Lung microvascular endothelial cell (primary cell): ENCODE measurements around the gene SLC37A2. TPM values are rescaled to one million over a fixed set of nuclear protein-coding genes. Genes with fewer than 3 reads are reported as not detected.
"Not testable (repeated sequence)": the region's sequence is repeated elsewhere in the genome, so short reads cannot be mapped to it uniquely, and the experiment has no call there.

Experiments used
- DNase-seq, 2 donors: peaks; one replicate each; pipeline versions ENCODE4 v3.0.0 to v3.0.0-alpha.2; 2010; ENCODE audit warnings: low read depth in 2 of 2
- total RNA-seq: library from RNA; depleted of rRNA; stranded (reverse); fragments of >200 nt; gene quantifications from 2 replicates; pipeline ENCODE4 v1.2.1, GENCODE V29; 2014

SLC37A2 gene
- total RNA-seq, 1 donor from 2014 or later: 0.20 TPM

GRCh38 chr11:125083312-125084056 lies 20.4 kb downstream of the SLC37A2 start:
- no peak for DNase-seq

- no peak for DNase-seq
Observed at GRCh38 chr11:125084057-125084416, 20.9 kb downstream of the SLC37A2 start.

- no peak for DNase-seq
Observed at GRCh38 chr11:125084761-125085231, 21.7 kb downstream of the SLC37A2 start.

GRCh38 chr11:125085301-125086081 lies 22.4 kb downstream of the SLC37A2 start:
- no peak for DNase-seq

DNA sequence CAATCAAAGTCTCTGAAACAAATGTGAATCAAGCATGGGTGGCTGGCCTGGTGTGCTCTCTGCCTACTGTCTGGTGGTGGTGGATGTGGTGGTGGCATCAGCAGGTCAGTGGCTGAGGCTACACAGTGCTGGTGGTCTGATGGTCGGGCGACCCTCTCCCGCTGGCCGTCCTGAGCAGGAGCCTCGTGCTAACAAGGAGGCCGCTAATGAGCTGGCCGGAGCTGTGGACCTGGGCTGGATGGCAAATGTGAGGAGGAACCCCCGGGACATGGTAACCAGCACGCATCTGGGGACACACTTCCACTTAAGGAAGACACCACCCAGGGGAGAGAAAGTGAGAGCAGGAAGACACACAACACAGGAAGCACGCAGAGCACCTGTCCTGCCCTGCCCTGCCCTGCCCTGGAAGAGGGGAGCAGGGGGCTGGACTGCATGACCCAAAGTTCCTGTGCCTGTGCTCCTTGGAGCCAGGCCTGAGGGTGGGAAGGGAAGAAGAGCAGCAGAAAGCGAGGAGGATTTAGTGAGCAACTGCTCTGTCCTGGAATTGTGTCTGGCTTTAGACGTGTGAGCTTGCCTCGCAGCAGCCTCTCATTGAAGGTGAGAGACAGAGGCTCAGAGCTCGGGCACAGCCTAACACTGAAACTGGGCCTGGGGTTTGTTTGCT lies 23.7 kb downstream of the SLC37A2 start:
- DNase-seq: no peak

DNA sequence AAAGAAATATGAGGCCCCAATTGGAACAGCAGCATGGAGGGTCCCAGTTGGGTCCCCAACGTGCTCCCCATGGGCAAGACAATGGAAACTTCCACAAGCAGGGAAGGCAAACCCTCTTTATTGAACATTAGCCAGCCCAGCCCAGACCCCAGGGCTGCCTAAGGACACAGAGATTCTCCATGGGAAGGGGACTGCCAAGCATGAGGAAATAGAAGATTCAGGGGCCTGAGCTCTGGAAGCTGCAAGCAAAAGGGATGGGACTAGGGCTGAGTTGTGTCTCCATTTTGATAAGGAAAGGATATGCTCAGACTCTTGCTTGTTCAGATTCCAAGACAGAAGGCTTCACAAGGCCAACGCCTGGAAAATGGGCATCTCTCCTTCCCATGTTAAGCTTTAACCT lies 25.0 kb downstream of the SLC37A2 start:
- no peak for DNase-seq

GRCh38 chr11:125088576-125089455 lies 25.7 kb downstream of the SLC37A2 start:
- DNase-seq: no peak

GRCh38 chr11:125089481-125089880 lies 26.4 kb downstream of the SLC37A2 start:
- not testable (repeated sequence) for DNase-seq

GRCh38 chr11:125090151-125090550 lies 27.0 kb downstream of the SLC37A2 start:
- not testable (repeated sequence) for DNase-seq

DNA sequence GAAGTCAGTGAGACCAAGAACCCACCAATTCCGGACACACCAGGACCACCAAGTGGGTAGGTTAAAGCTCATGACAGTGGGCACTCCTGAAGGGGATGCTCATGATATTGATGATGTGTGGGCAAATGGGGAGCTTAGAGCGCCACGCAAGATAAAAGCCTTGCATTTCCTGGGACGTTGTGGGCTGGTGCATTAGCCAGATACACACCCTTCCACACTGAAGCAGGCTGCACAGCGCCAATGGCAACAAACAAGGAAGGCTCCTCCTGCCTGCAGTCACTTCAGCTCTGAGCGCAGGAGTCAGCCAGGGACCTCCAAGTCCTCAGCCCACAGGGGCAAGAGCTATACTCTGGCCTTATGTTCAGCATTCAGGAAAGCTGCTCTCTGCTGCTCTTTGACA lies 27.7 kb downstream of the SLC37A2 start:
- no peak for DNase-seq

GRCh38 chr11:125091247-125091876 lies 28.3 kb downstream of the SLC37A2 start:
- DNase-seq: peak; percentile 72 to 77

DNA sequence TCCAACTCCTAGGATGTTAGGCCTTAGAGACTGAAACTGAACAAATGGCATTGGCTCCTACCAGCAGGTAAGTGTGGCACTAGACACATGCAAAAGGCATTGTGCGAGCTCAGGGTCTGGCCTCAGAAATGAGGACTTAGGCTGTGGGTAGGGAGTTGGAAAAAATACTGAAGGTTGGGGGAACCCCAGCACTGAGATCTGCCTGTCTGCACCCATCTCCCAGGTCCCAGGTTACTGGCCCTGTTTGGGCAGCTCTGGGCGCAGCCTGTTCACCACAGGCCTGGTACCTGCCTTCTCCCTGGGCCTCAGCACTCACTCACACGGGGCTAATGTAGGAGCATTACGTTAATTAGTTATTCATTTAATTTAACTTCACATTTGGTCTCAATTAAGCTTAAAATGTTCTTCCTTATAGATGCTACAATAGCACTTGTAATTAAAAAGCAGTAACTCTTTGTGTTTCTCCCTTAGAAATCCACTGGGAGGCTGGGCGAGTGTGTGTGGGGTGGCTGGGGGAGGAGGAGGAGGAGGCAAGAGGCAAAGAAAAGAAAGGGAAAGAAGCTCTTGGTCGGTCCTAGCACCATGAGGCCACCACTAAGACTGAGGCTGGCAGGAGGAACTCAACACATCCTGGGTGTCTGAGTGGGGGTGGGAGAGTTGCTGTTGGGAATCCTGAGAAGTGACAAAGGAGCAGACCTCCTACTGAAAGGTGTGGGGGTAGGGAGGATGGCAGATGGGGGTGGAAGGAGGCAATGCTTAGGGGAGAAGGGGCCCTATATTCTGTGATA lies 29.0 kb downstream of the SLC37A2 start:
- no peak for DNase-seq

DNA sequence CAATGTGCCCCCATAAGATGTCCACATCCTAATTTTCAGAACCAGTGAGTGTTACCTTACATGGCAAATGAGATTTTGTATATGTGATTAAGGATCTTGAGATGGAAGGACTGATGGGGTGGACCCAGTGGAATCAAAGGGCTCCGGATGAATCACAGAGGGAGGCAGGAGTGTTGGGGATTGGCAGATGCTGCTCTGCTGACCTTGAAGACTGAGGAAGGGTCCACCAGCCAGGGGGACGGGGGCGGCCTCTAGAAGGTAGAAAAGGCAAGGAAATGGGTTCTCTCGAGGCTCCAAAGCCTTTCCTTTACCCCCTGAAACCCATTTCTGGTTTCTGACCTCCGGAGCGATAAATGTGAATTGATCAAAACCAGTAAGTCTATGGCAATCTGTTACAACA lies 29.6 kb downstream of the SLC37A2 start:
- DNase-seq: no peak

DNA sequence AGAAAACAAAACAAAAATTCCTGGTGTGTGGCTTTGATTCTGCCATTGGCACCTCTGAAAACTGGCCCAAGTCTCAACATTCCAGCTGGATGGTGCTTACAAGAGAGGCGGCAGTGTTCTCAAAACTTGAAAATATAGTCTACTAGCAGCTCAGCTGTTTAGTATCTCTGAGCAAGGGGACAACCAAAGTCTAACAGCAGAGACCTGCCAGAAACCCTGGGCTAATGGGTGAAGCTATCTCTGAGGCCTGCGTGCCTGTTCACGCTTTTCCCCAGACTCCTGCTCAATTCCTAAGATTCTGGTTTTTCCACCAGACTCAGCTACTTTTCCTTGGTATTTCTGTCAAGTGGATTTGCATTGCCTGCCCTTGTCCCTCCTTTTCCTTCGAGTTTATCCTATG lies 30.4 kb downstream of the SLC37A2 start:
- no peak for DNase-seq

DNA sequence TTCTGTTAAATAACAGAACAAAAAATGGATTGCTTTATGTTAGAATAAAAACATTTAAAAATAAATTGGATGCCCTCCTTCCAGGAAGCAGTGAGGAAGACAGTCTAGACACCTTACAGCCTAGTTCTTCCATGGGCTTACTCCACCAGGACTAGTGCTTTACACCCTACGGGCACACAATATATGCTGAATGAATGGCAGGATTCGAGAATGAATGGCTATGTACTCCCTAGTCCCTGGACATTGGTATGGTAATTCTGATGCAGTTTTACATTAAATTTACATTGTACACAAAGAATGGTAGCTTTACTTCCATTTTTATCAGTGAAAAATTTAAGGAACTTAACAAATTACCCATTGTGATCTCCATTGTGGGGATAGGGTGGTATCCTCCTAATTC lies 31.6 kb downstream of the SLC37A2 start:
- no peak for DNase-seq

- no peak for DNase-seq
Observed at GRCh38 chr11:125100136-125100535, 37.0 kb downstream of the SLC37A2 start.

- DNase-seq: no peak
Observed at GRCh38 chr11:125101596-125101995, 38.5 kb downstream of the SLC37A2 start.

DNA sequence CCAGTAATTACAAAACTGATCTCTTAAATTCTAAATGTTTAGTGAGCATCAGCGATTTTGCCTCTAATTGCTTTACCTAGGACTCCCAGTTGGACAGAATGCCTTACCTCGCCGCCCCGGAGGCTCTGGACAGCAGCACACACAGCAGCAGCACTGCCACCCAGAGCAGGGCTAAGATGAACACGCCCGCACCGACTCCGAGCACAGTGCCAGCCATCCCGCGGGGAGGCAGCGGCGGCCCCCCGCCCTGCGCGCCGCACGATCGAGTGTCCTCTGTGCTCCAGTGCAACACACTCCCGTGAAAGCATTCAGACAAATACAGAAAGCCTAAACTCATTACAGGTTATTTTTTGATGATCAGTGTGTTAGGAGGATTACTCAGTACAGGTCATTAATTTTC lies 38.9 kb downstream of the SLC37A2 start:
- no peak for DNase-seq

GRCh38 chr11:125102510-125102909 lies 39.4 kb downstream of the SLC37A2 start:
- no peak for DNase-seq

- no peak for DNase-seq
Observed at GRCh38 chr11:125105926-125106325, 42.8 kb downstream of the SLC37A2 start.
